Suppressor macrophage treated with lipopolysaccharide for 4 hours (primary cell): ENCODE data around the gene DSCAM.
"Not testable (repeated sequence)": the region's sequence is repeated elsewhere in the genome, so short reads cannot be mapped to it uniquely, and the experiment has no call there.

Experiments used
- DNase-seq: peaks from one replicate; pipeline ENCODE4 v3.0.0-alpha.2; 2020

The DSCAM gene

GRCh38 chr21:40276001-40276400 lies 571.0 kb downstream of the DSCAM start:
- no peak for DNase-seq

DNA sequence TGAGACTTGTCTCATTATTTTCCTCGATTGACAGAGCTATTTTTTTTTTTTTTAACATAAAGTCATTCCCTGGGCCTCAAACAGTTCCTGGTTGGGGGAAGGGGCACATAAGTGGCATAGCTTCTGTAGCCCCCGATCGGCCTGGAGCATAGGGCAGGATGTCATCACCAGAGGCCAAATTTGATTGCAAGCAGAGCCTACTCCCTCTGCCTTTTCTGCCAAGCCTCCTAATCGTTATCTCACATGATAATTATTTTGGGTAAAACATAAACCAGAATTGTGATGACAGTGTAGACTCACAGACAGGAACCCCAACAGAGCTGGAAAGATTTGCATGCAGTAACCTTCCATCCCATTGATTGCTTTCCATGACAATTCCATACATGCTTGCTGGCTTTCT lies 574.9 kb downstream of the DSCAM start:
- DNase-seq, result no peak

- DNase-seq, result no peak
These were observed 575.8 kb downstream of the DSCAM start for GRCh38 chr21:40271164-40271563.

GRCh38 chr21:40270047-40270446 lies 576.9 kb downstream of the DSCAM start:
- no peak for DNase-seq

GRCh38 chr21:40269239-40269638 lies 577.7 kb downstream of the DSCAM start:
- no peak for DNase-seq

DNA sequence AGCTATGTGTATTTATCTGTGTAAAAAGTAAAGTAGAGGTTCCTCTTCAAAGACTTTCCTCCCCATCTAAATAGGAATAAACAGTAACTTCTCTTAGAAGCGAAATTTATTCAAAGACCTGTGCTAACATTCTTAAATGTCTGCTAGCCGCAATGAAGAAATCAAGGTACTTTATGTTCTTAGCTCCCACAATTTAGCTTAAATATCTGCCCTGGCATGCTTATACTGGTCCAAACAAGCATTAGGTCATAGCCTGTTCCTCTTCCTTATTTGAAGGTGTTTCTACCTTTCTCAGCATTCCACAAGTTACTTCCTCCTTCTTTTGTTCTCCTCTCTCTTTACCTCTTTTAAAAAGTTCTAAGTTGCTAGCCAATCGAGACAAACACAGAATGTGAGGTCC lies 588.5 kb downstream of the DSCAM start:
- not testable (repeated sequence) for DNase-seq

- no peak for DNase-seq
These were observed 589.6 kb downstream of the DSCAM start for GRCh38 chr21:40257342-40257741.

DNA sequence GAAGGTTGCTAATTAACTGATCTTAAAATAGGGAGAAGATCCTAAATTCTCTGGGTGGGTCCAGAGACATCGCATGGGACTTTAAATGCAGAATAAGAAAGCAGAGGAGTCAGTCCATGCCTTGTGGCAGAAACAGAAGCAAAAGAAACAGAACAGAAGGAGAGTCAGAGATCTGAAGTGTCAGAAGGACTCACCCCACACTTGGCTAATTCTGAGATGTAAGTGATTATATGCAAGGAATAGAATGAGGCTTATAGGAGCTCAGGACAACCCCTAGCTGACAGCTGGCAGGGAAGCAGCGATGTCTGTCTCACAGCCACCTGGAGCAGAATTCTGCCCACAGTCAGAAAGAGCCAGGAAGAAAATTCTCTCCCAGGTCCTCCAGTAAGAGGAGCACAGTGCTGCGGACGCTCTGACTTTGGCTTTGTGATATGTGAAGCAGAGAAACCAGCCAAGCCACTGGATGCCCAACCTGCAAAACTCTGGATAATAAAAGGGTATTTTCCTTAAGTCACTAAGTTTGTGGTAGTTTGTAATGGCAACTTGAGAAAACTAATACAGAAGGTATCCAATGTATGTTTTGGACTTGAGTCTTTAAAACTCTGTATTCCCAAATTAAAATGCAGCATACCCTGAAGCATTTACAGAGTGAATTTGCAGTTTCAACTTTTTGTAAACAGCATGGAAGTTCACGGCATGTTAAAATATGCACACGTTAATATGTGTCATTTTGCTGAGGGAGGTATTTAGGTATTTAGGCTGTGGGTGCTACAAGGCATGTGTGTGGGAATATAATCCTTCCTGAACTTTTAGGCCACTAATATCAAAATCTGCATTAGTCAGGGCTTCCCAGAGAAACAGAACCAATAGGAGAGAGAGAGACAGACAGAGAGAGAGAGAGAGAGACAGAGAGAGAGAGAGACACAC lies 591.2 kb downstream of the DSCAM start:
- DNase-seq, result no peak

- DNase-seq, result no peak
These were observed 592.2 kb downstream of the DSCAM start for GRCh38 chr21:40254540-40255465.

DNA sequence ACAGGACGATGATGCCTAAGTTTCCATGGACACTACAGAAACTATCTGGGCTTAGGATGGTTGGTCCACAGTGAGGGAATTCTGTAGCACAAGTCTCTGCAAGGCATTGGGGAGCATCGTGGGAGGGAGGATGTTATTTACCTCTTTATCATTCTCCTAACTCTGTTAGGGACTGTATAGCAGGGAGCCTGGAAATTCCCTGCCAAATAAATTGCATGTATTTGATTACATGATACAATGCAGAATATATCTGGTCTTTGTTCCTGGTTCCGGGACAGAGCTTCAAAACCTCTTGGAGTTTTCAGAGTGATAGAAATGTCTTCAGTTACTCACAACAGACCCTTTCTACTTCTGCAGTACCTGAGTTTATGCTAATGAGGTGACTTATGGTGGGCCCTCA lies 593.8 kb downstream of the DSCAM start:
- no peak for DNase-seq

GRCh38 chr21:40250514-40251294 lies 596.3 kb downstream of the DSCAM start:
- no peak for DNase-seq

DNA sequence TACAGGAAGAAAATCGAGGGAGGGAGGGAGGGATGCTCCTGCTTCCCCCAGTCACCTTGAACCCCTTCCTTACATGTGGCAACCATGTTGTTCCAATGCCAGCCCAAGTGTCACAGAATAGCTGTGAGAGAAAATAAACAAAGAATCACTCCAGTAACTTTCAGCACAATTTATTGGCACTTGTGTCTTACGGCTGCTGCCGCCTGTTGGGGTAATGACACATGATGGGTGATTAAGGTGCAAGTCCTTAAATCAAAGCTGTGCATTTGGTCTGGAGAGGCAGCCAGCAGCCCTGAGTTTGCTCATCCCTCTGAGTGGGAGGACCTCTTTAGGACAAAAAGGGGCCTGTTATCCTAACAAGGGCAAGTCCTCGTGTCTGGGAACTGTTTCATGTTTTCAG lies 602.0 kb downstream of the DSCAM start:
- no peak for DNase-seq

DNA sequence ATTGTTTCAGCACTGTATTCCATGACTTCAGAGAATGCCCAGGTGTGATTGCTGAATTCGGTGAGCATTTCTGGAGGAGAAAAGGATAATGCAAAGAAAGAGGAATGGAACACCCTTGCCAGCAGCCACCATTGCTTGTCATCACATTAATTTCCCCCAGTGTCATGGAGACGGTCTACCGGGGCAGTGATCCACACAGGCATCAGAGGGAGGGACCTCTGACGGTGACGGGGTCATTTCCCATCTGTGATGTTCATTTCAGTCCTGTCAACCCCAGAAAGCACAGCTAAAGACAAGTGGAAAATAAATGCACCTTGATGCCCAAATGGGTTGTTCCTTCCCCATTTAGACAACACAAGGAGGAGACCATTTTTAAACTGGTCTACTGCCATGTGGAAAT lies 603.3 kb downstream of the DSCAM start:
- no peak for DNase-seq

- DNase-seq, result no peak
These were observed 604.2 kb downstream of the DSCAM start for GRCh38 chr21:40242586-40243265.

- DNase-seq, result no peak
These were observed 611.4 kb downstream of the DSCAM start for GRCh38 chr21:40235528-40235927.

DNA sequence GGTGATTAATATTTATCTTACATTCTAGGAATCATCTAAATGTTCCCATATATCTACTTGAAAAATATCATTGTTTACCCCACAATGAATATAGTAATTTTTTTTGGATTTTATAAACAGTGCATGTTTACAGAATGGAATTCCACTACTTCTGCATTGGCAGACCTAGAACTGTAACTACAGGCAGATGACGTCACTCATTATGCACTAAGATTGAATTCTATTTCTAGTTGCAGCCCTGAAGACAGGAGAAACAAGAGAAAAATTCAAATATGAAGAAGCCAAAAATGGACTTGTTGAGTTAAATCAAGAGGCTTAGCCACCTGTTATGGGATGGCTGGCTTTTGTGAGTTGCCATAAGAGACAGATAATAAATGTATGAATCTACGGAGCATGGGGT lies 615.0 kb downstream of the DSCAM start:
- no peak for DNase-seq

DNA sequence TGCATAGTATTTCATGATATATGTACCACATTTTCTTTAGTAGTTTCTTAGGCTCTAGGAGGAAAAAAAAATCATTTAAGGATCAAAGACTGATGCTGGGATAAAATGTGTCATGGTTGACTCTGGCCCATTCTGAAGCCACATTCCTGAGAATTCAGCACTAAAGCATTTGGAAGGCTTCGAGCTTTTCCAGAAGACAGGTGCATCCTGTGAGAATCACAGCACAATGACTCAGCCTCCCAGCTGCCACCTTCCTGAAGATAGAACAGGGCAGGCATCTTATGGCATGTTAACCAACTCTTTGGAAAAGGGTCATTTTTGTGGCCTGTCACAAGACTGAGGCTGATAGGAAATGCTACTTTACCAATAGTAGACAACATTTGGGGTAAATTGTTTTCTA lies 619.9 kb downstream of the DSCAM start:
- no peak for DNase-seq

DNA sequence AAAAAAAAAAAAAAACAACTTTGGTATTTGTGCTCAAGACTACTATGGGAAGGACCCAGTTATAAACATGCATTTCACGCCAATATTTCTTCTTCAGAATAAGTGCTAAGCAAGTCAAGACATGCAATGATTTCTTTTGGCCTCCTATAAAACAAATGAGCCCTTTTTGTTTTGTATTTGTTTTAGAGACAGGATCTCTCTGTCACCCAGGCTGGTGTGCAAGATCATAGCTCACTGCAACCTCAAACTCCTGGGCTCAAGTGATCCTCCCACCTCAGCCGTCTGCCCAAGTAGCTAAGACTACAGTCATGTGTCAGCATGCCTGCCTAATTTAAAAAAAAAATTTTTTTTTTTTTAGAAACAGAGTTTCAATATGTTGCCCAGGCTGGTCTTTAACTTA lies 631.0 kb downstream of the DSCAM start:
- DNase-seq, result no peak

DNA sequence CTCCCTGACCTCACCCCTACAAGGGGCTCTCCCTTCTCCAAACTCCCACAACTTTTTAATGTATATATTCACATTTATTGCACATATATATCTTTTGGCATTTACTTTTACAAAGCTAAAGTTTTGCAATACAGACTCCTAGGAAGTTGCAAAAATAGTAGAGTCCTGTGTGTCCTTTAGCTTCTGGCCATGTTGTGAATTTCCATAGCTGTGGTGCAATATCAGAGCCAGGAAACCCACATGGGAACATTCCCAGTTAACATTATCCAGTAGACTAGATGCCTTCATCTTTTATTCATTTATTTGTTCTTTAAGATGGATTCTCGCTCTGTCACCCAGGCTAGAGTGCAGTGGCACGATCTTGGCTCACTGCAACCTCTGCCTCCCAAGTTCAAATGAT lies 636.7 kb downstream of the DSCAM start:
- DNase-seq, result no peak

- no peak for DNase-seq
These were observed 638.0 kb downstream of the DSCAM start for GRCh38 chr21:40208948-40209345.

DNA sequence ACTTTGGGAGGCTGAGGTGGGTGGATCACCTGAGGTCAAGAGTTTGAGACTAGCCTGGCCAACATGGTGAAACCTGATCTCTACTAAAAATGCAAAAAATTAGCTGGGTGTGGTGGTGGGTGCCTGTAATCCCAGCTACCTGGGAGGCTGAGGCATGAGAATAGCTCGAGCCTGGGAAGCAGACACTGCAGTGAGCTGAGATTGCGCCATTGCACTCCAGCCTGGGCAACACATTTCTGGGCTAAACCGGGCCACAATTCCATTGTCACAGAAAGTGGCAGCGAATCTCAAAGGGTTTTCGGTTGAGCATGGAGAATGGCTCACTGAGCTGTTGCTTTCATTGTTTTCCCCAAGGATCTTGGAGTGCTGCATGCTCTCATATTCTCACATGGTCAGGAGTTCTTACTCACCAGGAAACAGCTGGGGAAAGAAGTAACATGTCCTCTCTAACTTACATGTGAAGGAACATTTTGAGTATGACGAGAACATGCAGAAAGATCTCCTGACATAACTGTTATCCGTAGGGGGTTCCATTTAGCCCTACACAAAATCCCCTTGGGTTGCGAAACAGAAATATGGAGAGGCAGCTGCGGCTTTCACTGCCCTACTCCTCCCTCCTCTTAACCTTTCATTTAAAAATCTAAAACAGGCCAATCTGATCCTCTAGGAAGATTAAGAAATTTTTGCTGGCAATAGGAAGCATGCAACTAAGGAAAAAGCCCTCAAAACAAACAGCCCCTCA lies 638.6 kb downstream of the DSCAM start:
- DNase-seq, result no peak

GRCh38 chr21:40200946-40201345 lies 646.0 kb downstream of the DSCAM start:
- no peak for DNase-seq
